Smooth muscle cell (in vitro differentiated cells): ENCODE results near the gene DSCAM. TPM values are rescaled to one million over a fixed set of nuclear protein-coding genes. Genes with fewer than 3 reads are reported as not detected.

ENCODE experiments used
- DNase-seq: peaks from one replicate; lab custom pipeline; 2025; ENCODE audit not compliant: unreplicated experiment; lab: John Stamatoyannopoulos, UW
- H2AFZ ChIP-seq: fragments of 200-600 bp; sonication (generic); 2 replicates; pipeline ENCODE4 v1.6.0; 2016; ENCODE audit warnings: antibody characterized with exemption, low read depth, mild to moderate bottlenecking
- H3F3A ChIP-seq: fragments of 200-600 bp; sonication (generic); 2 replicates; pipeline ENCODE4 v1.6.0; 2017; ENCODE audit warnings: antibody characterized with exemption, low read depth
- H3K27ac ChIP-seq: fragments of 200-600 bp; sonication (generic); 2 replicates; pipeline ENCODE4 v1.5.1; 2016; ENCODE audit warnings: low read depth, mild to moderate bottlenecking
- H3K27me3 ChIP-seq: fragments of 200-600 bp; sonication (generic); 2 replicates; pipeline ENCODE4 v1.6.1; 2016; ENCODE audit warnings: low read depth, mild to moderate bottlenecking
- H3K36me3 ChIP-seq: fragments of 200-600 bp; sonication (generic); 2 replicates; pipeline ENCODE4 v1.5.1; 2016; ENCODE audit warnings: low read depth
- H3K4me1 ChIP-seq: fragments of 200-600 bp; sonication (generic); 2 replicates; pipeline ENCODE4 v1.5.1; 2016; ENCODE audit warnings: low read depth
- H3K4me2 ChIP-seq: fragments of 200-600 bp; sonication (generic); 2 replicates; pipeline ENCODE4 v1.6.0; 2016; ENCODE audit warnings: mild to moderate bottlenecking
- H3K4me3 ChIP-seq: fragments of 200-600 bp; sonication (generic); 2 replicates; pipeline ENCODE4 v1.5.1; 2016; ENCODE audit warnings: mild to moderate bottlenecking
- H3K79me2 ChIP-seq: fragments of 200-600 bp; sonication (generic); 2 replicates; pipeline ENCODE4 v1.6.0; 2016; ENCODE audit warnings: low read depth, mild to moderate bottlenecking
- H3K9ac ChIP-seq: fragments of 200-600 bp; sonication (generic); 2 replicates; pipeline ENCODE4 v1.6.0; 2016; ENCODE audit warnings: low read depth
- H3K9me3 ChIP-seq: fragments of 200-600 bp; sonication (generic); replicated peaks from 2 replicates; pipeline ENCODE4 v1.5.1; 2016; ENCODE audit warnings: low read depth
- H4K20me1 ChIP-seq: fragments of 200-600 bp; sonication (generic); 2 replicates; pipeline ENCODE4 v1.6.0; 2016; ENCODE audit warnings: low read depth
- CTCF ChIP-seq: fragments of 200-600 bp; sonication (generic); IDR thresholded peaks from 2 replicates; pipeline ENCODE4 v1.5.1; 2017; ENCODE audit warnings: borderline replicate concordance, mild to moderate bottlenecking, antibody characterized with exemption; ENCODE audit not compliant: insufficient read depth, poor library complexity, severe bottlenecking
- WGBS: methylation state at CpG from one replicate; pipeline ENCODE4 v1.1.7; 2016; ENCODE audit warnings: low lambda C conversion rate; 5-methylcytosine and 5-hydroxymethylcytosine counted together
- polyA plus RNA-seq: library from polyadenylated mRNA; unstranded; fragments of >200 nt; fragmentation: Nextera tagmentation; extraction: Ambion mirVana; gene quantifications from 2 replicates; pipeline ENCODE4 v1.2.1, GENCODE V29; 2016
- total RNA-seq: library from RNA; depleted of rRNA; stranded (reverse); fragments of >200 nt; gene quantifications from 2 replicates; pipeline ENCODE4 v1.2.3, GENCODE V29; 2014

The DSCAM gene
- total and polyA plus RNA-seq, 2 experiments from 2014 or later: not detected

DNA sequence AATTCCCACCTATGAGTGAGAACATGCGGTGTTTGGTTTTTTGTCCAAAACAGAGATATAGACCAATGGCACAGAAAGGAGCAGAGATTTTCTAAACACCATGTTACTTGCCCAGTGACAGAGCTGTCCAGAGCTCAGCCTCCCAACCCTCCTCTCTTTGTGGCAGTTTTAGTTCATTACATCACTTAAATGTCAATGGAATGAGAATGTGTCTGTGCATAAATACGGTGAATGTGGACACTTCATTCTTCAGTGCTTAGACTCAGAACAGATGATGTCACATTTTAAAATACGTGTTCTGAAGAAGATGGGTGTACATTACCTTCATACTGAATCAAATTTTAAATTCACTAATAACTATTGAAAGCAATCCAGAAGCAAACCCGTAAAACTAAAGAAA lies 374.9 kb downstream of the DSCAM start:
- Histone ChIP-seq H3K9ac (no peak overlapping the region), H2AFZ (no peak overlapping the region), H3F3A (no peaks in the 10 kb centered on the region), H3K79me2 (no peaks in the 10 kb centered on the region), H3K4me3 (no peak overlapping the region), H3K4me2 (no peak overlapping the region), H3K27ac (no peak overlapping the region), H3K27me3 (peaks cover 6% of the 10 kb centered on the region), H3K36me3 (no peaks in the 10 kb centered on the region), H3K4me1 (no peaks in the 10 kb centered on the region), H4K20me1 (no peaks in the 10 kb centered on the region), H3K9me3 (no peaks in the 10 kb centered on the region)
- WGBS: 53% methylated on average over 4 of the region's 4 CpGs
- no peak for TF ChIP-seq CTCF
- DNase-seq: no peak

DNA sequence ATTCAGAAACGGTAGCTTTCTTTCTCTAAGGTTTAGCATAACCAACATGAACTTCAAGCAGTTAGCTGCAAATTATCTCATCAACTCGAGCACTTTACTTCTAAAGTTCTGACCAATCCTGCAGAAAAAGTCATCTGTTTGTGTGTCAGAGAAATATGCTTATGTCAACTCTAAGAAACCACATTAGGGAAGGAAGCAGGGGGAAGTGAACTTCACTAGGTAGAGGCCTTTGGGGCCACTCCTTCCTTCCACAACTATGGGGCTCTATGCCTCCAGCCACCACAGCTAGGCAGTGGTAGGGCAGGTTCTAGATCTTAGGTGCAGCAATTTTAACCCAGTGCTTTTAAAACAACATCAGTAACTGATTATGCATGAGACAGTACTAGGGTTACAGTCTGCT lies 375.9 kb downstream of the DSCAM start:
- no peaks in the 10 kb centered on the region for H4K20me1 ChIP-seq
- H3K27ac ChIP-seq: no peak overlapping the region
- no peaks in the 10 kb centered on the region for H3K79me2 ChIP-seq
- no peaks in the 10 kb centered on the region for H3K9me3 ChIP-seq
- no peaks in the 10 kb centered on the region for H3F3A ChIP-seq
- no peak for DNase-seq
- no peaks in the 10 kb centered on the region for H3K4me1 ChIP-seq
- H3K36me3 ChIP-seq: no peaks in the 10 kb centered on the region
- no peak overlapping the region for H3K4me2 ChIP-seq
- H3K9ac ChIP-seq: no peak overlapping the region
- no peak overlapping the region for H3K4me3 ChIP-seq
- TF ChIP-seq CTCF: no peak
- peaks cover 6% of the 10 kb centered on the region for H3K27me3 ChIP-seq
- no peak overlapping the region for H2AFZ ChIP-seq
- 63% methylated on average over 2 of the region's 2 CpGs for WGBS

DNA sequence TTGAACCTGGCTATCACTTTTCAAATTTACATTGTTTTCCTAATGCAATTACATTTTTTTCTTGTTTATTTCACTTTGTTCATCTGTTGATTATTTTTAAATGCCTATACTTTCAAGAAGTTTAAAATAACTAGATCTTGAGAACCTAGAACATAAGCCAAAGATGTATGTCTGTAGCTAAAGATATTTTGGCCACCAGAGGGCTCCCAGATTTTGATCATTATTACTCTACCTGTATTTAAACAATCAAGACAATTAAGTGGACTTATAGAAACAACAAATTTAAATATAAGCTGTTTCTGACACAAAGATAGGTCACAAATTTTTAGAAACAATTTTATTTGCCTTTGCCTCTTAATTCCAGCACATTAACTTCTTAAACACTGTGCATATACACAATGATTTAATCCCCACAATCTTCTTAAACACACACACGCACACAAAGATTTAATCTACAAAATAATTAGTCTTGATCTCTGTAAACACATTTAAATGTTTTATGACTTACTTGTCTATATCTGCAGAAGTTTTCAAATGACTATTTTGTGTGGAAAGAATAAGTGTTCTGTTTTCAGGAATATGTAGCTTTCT lies 380.0 kb downstream of the DSCAM start:
- TF ChIP-seq CTCF: peak; percentile 64
- 71% methylated on average over 1 of the region's 1 CpG for WGBS
- H3K36me3 ChIP-seq: no peaks in the 10 kb centered on the region

GRCh38 chr21:40465382-40465781 lies 381.6 kb downstream of the DSCAM start:
- Histone ChIP-seq H3K27ac (no peak overlapping the region), H3K4me3 (no peak overlapping the region), H4K20me1 (no peaks in the 10 kb centered on the region), H3K79me2 (no peaks in the 10 kb centered on the region), H3K4me1 (no peaks in the 10 kb centered on the region), H3K9ac (no peak overlapping the region), H3F3A (no peaks in the 10 kb centered on the region), H3K36me3 (no peaks in the 10 kb centered on the region), H3K9me3 (no peaks in the 10 kb centered on the region), H2AFZ (no peak overlapping the region), H3K4me2 (no peak overlapping the region), H3K27me3 (peaks cover 27% of the 10 kb centered on the region)
- TF ChIP-seq CTCF: no peak
- DNase-seq: no peak
- 95% methylated on average over 7 of the region's 7 CpGs for WGBS

More for the DNA sequence above, 380.0 kb downstream of the DSCAM start:
- Histone ChIP-seq H3K4me3 (no peak overlapping the region), H3F3A (no peaks in the 10 kb centered on the region), H3K4me2 (no peak overlapping the region), H3K9me3 (no peaks in the 10 kb centered on the region), H2AFZ (no peak overlapping the region), H3K9ac (no peak overlapping the region), H3K27me3 (peaks cover 16% of the 10 kb centered on the region), H3K79me2 (no peaks in the 10 kb centered on the region), H4K20me1 (no peaks in the 10 kb centered on the region), H3K27ac (no peak overlapping the region), H3K4me1 (no peaks in the 10 kb centered on the region)
- no peak for DNase-seq
